K562 (cell line): ENCODE data around the gene RNFT2. TPM values are rescaled to one million over a fixed set of nuclear protein-coding genes. Genes with fewer than 3 reads are reported as not detected.

Experiments used
- ARHGAP35 ChIP-seq: fragments of 450-650 bp; IDR thresholded peaks from 2 replicates; pipeline ENCODE4 v1.6.1; 2018; ENCODE audit not compliant: partially characterized antibody
- ARID4B ChIP-seq: sonication (generic); formaldehyde crosslinking; IDR thresholded peaks from 2 replicates; pipeline ENCODE4 v1.8.0; 2022; ENCODE audit warnings: mild to moderate bottlenecking, missing genetic modification reagents
- CBX1 ChIP-seq: sonication (generic); IDR thresholded peaks from 2 replicates; pipeline ENCODE4 v1.6.1; 2016; ENCODE audit warnings: antibody characterized with exemption, low read depth, mild to moderate bottlenecking
- E2F1 ChIP-seq: sonication (generic); formaldehyde crosslinking; IDR thresholded peaks from 2 replicates; pipeline ENCODE4 v1.8.1; 2023; ENCODE audit warnings: mild to moderate bottlenecking, missing genetic modification reagents, moderate library complexity
- EWSR1 ChIP-seq: fragments of 450-650 bp; IDR thresholded peaks from 2 replicates; pipeline ENCODE4 v1.6.1; 2018; ENCODE audit warnings: borderline replicate concordance, mild to moderate bottlenecking, low read depth, moderate library complexity; ENCODE audit not compliant: partially characterized antibody
- KDM4B ChIP-seq, 2 experiments: fragments of 450-650 bp in 1 of 2; sonication (generic) in 1 of 2; IDR thresholded peaks; 2 replicates each; pipeline ENCODE4 v1.6.1; 2016 to 2017; ENCODE audit warnings: borderline replicate concordance in 2 of 2, antibody characterized with exemption in 1 of 2, low read depth in 1 of 2, mild to moderate bottlenecking in 1 of 2
- KHSRP ChIP-seq: fragments of 450-650 bp; IDR thresholded peaks from 2 replicates; pipeline ENCODE4 v1.6.1; 2017
- KLF10 ChIP-seq: fragments of 250-450 bp; sonication (Bioruptor Pico); IDR thresholded peaks from 2 replicates; pipeline ENCODE4 v1.6.1; 2021; ENCODE audit warnings: matching md5 sums
- MXI1 ChIP-seq: IDR thresholded peaks from 2 replicates; pipeline ENCODE4 v1.6.1; 2011; ENCODE audit warnings: low read depth, mild to moderate bottlenecking, improper control_type of control experiment, low read length
- NONO ChIP-seq, 2 experiments: fragments of 200-400 bp in 1 of 2; fragments of 450-650 bp in 1 of 2; formaldehyde crosslinking in 1 of 2; IDR thresholded peaks; 2 replicates each; pipeline ENCODE4 v1.6.1; 2017; ENCODE audit warnings: low read depth in 2 of 2, mild to moderate bottlenecking in 2 of 2, moderate library complexity in 2 of 2, low read length in 1 of 2
- NRF1 ChIP-seq, 2 experiments: fragments of 450-650 bp; IDR thresholded peaks in 1 of 2; conservative IDR thresholded peaks in 1 of 2; 2 replicates each; pipeline ENCODE4 v1.6.1; 2014; ENCODE audit warnings: mild to moderate bottlenecking in 2 of 2
- PHF8 ChIP-seq: fragments of 200-600 bp; sonication (generic); IDR thresholded peaks from 2 replicates; pipeline ENCODE4 v1.6.1; 2012; ENCODE audit warnings: mixed run types, mild to moderate bottlenecking, inconsistent platforms, low read length, moderate library complexity, borderline replicate concordance
- POLR2AphosphoS2 ChIP-seq: IDR thresholded peaks from 2 replicates; pipeline ENCODE4 v1.6.1; 2012; ENCODE audit warnings: low read length, improper control_type of control experiment
- RAD21 ChIP-seq, 2 experiments: fragments of 250-450 bp in 1 of 2; fragments of 450-650 bp in 1 of 2; sonication (Bioruptor Pico) in 1 of 2; formaldehyde crosslinking in 1 of 2; IDR thresholded peaks in 1 of 2; conservative IDR thresholded peaks in 1 of 2; 2 replicates each; pipeline versions ENCODE4 v1.4.0 to v1.8.0; 2020 to 2022; ENCODE audit warnings: mild to moderate bottlenecking in 2 of 2, moderate library complexity in 1 of 2
- SUPT5H ChIP-seq: fragments of 450-650 bp; IDR thresholded peaks from 2 replicates; pipeline ENCODE4 v1.6.1; 2016
- TCFL5 ChIP-seq: fragments of 250-450 bp; sonication (Bioruptor Pico); conservative IDR thresholded peaks from 2 replicates; pipeline ENCODE4 v1.6.1; 2021; ENCODE audit warnings: mild to moderate bottlenecking, moderate library complexity, matching md5 sums
- TEAD1 ChIP-seq, 2 experiments: fragments of 450-650 bp in 1 of 2; sonication (generic) in 1 of 2; formaldehyde crosslinking; IDR thresholded peaks; 2 replicates each; pipeline versions ENCODE4 v1.4.0 to v1.8.0; 2020 to 2022; ENCODE audit warnings: mild to moderate bottlenecking in 2 of 2, missing genetic modification reagents in 1 of 2
- THRA ChIP-seq: fragments of 450-650 bp; IDR thresholded peaks from 2 replicates; pipeline ENCODE4 v1.6.1; 2017; ENCODE audit warnings: mild to moderate bottlenecking, moderate library complexity
- ZBTB7A ChIP-seq: IDR thresholded peaks from 2 replicates; pipeline ENCODE4 v1.6.1; 2011; ENCODE audit warnings: low read depth, mild to moderate bottlenecking, low read length, moderate library complexity, borderline replicate concordance; ENCODE audit not compliant: control insufficient read depth
- ZC3H11A ChIP-seq: IDR thresholded peaks from 2 replicates; pipeline ENCODE4 v1.6.1; 2012; ENCODE audit warnings: low read depth, low read length, improper control_type of control experiment
- polyA plus RNA-seq, 8 experiments: library from polyadenylated mRNA; depleted of rRNA in 4 of 8; stranded (reverse) in 5 of 8; unstranded in 3 of 8; fragments of >200 nt; fragmentation: Nextera tagmentation in 2 of 8; fragmentation: Illumina TruSeq in 1 of 8; extraction: Ambion mirVana in 2 of 8; extraction: Trizol in 1 of 8; gene quantifications; 2 replicates each; pipeline versions ENCODE4 v1.2.1 to v1.2.3, GENCODE V29; 2011 to 2014; ENCODE audit warnings: inconsistent platforms in 1 of 8, missing spikeins in 1 of 8
- total RNA-seq, 7 experiments: library from RNA; depleted of rRNA in 6 of 7; stranded (reverse); fragments of >200 nt in 6 of 7; fragmentation: Illumina TruSeq in 2 of 7; extraction: Trizol in 2 of 7; gene quantifications; 2 replicates each; pipeline versions ENCODE4 v1.2.1 to v1.2.3, GENCODE V29; 2011 to 2021; ENCODE audit warnings: low replicate concordance in 1 of 7

The RNFT2 gene
- total and polyA plus RNA-seq, 9 of the 15 experiments (the other 6 are each of a cell fraction or from before 2014, with no cell fraction given): 3.6 to 26.3 (median 9.5) TPM

- TF ChIP-seq ARID4B (CRISPR knock-in tag) (no peak), NRF1 (conservative IDR thresholded peaks at IDR 0.05 in 1 of 2, IDR thresholded peaks at IDR 0.05 in 1 of 2) (peak in 1 of 2 experiments; percentile 49; a peak in 2 of 4 replicates), EWSR1 (no peak), ZBTB7A (no peak), PHF8 (peak; percentile 30; the same call in 1 of the 2 replicates), MXI1 (no peak), KDM4B (IDR thresholded peaks at IDR 0.05; ENCODE audit: borderline replicate concordance in 2 of 2, low read depth in 1 of 2) (no peak), ZC3H11A (no peak), RAD21 (CRISPR knock-in tag; conservative IDR thresholded peaks at IDR 0.05 in 1 of 2, IDR thresholded peaks at IDR 0.05 in 1 of 2) (peak in 1 of 2 experiments; percentile 32; a peak in 1 of 4 replicates), THRA (no peak), ARHGAP35 (no peak), KLF10 (CRISPR knock-in tag) (no peak), SUPT5H (no peak), E2F1 (CRISPR knock-in tag) (no peak), TCFL5 (no peak), CBX1 (no peak), KHSRP (no peak), NONO (IDR thresholded peaks at IDR 0.05; ENCODE audit: low read depth in 2 of 2, low read length in 1 of 2) (0 out of 4 replicates have a peak, but pooled peaks of 1 of the 2 experiments have one; percentile 20), POLR2AphosphoS2 (no peak), TEAD1 (CRISPR knock-in tag; IDR thresholded peaks at IDR 0.05) (no peak)
These were observed 142.8 kb downstream of the RNFT2 start (continued) for GRCh38 chr12:116880817-116881324.
